CD4-positive, alpha-beta T cell treated with Interleukin-10 for 1 hour (primary cell): ENCODE data around the gene SGTB.

ENCODE experiments used
- DNase-seq: peaks from one replicate; pipeline ENCODE4 v3.0.0-alpha.2; 2020

SGTB gene, protein sequence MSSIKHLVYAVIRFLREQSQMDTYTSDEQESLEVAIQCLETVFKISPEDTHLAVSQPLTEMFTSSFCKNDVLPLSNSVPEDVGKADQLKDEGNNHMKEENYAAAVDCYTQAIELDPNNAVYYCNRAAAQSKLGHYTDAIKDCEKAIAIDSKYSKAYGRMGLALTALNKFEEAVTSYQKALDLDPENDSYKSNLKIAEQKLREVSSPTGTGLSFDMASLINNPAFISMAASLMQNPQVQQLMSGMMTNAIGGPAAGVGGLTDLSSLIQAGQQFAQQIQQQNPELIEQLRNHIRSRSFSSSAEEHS

DNA sequence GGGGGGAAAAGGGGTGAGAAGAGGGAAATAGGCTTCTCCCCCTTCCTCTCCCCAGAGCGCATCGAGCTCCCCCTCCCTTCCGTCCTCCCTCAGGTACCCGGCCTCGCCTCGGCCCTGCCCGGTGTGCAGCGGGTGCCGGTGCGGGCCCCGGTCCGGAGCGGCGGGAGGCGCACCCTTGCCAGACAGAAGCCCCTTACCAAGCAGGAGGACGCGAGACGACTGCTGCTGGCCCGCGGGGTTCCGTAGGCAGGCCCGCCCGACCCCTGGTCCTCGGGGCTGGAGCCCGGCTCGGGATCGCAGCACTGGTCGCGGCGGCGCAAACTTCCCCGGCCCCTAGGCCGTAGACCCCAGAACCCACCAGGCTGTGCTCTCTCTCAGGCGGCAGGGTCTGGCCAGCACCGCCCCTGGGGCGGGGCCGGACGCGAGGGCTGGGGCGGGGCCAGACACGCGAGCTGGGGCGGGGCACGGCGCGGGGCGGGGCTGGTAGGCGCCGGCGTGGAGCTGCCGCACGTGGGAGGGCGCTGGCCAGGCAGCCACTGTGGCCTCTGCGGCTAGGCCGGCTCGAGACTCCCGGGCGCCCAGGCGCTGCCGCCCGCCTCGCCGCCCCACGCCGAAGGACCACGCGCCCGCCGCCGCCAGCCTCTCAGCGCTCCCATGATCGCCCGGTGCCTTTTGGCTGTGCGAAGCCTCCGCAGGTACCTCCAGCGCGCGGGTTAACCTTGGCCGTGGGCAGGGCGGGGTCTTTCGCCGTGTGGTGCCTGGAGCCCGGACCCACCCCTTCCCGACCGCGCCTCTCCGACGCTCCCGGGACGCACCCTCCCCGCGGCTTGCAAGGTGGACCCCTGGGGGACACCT is at the start of gene SGTB, which contains the start of gene NLN:
Gene SGTB (minus strand): TSS at position 390 of the 855 bp plus-strand sequence. CDS start 1,302 bp downstream, outside the sequence.
Gene NLN (plus strand): TSS at position 486 of the 855 bp plus-strand sequence. CDS start 169 bp downstream, at position 655.
- DNase-seq = peak; percentile 88

DNA sequence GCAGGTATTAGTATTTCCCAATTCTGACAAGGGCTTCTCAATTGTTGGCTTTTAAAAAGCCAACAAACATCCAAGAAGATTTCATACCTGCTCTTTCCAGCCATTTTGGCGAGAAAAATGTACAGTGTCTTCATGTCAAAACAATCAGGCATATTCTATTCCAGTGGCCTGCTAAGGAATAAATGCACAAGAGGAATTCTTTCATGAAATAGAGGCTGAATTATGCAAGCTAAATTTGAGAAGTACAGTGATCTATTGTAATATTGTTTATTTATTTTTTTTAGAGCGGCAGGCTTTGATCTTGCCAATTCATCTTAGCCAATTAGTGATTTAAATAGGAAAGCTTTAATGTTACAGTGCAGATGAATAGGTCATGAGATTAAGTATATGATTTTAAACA is 49.4 kb upstream of the SGTB start:
- no peak for DNase-seq

DNA sequence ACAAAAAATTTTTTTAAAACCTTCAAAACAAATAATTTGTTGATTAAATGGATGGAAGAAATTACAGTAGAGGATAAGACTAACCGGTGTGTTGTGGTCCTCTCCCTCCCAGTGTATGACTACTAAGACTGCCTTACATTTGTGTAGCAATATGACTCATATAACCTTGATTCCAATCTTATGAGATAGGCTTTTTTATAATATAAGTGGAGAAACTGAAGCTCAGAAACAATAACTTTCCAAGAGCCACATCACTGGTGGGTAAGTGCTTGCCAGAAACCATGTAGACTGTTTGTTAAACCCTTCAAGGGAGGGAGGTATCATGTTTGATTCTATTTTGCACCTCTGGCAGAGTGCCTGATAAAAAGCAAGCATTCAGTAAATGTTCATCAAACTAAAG is 47.6 kb upstream of the SGTB start:
- no peak for DNase-seq

DNA sequence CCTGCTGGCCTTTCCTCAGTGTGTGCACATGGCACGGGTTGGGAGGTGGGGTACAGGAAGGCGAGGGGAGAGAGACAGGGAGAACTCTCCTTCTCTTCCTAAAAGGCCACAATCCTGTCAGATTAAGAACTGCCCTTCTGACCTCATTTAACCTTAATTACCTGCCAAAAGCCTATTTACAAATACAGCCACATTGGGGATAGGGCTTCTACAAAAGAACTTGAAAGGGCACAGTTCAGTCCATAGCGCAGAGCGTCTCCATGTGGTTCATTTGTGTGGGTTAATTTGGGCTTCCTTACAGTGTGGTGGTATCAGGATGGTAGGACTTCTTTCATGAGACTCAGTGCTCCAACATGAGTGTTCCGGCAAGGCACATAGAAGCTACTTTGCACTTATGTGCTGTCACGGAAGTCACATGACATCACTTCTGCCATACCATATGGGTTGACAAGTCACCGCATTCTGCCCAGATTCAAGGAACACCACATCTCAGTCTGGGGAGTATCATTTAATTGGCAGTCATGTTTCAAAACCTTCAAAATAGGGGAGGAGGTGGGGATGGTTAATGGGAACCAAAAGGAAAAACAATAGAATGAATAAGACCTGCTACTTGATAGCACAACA is 46.9 kb upstream of the SGTB start:
- DNase-seq = no peak

DNA sequence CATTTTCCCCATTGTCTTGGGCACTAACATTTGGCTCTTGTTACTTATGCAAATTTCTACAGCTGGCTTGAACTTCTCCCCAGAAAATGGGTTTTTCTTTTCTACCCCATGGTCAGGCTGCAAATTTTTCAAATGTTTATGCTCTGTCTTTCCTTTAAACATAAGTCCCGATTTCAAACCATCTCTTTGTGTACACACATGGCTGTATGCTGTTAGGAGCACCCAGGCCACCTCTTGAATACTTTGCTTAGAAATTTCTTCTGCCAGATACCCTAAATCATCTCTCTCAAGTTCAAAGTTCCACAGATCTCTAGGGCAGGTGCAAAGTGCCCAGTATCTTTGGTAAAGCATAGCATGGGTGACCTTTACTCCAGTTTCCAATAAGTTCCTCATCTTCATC is 45.7 kb upstream of the SGTB start:
- DNase-seq = no peak

DNA sequence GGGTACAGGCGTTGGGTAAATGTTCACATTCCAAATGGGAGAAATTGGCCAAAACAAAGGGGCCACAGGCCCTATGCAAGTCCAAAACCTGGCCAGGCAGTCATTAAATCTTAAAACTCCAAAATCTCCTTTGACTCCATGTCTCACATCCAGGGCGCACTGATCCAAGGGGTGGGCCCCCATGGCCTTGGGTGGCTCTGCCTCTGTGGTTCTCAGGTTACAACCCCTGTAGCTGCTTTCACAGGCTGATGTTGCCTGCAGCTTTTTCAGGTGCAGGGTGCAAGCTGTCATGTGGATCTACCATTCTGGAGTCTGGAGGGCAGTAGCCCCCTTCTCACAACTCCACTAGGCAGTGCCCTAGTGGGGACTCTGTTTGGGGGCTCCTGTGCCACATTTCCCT is 44.9 kb upstream of the SGTB start:
- no peak for DNase-seq

DNA sequence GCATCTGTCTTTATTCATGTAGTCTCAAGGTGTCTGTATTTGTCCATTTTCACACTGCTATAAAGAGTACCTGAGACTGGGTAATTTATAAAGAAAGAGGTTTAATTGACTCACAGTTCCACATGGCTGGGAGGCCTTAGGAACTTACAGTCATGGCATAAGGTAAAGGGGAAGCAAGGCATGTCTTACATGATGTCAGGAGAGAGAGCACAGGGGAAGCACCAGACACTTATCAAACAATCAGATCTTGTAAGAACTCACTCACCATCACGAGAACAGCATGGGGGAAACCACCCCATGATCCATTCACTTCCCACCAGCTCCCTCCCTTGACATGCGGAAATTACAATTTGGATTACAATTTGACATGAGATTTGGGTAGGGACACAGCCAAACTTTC is 44.3 kb upstream of the SGTB start:
- no peak for DNase-seq

DNA sequence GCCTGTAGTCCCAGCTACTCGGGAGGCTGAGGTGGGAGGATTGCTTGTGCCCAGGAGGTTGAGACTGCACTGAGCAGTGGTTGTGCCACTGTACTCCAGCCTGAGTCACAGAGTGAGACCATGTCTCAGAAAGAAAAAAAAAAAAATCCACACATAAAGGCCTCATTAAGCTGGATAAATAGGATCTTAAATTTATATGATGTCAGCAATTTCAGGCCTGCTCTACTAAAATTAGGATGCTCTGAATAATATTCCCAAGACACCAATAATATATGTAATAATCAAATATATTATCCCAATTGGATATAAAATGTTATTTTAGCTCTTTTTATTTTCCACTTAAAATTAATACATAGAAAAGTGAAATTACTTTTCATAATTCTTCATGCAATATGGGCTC is 43.7 kb upstream of the SGTB start:
- no peak for DNase-seq

DNA sequence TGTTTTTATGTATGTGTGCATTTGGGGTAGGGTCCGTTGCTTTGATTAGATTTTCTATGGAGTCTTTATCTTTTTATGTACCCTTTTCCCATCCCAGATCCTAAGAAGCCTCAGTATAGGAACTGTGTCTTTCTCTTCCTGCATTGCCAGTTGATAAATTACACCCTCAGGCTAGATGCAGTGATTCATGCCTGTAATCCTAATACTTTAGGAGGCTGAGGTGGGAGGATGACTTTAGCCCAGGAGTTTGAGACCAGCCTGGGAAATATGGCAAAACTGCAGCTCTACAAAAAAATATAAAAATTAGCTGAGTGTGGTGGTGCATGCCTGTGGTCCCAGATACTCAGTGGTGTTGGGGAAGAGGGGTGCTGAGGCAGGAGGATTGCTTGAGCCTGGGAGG is 40.3 kb upstream of the SGTB start:
- DNase-seq = no peak

DNA sequence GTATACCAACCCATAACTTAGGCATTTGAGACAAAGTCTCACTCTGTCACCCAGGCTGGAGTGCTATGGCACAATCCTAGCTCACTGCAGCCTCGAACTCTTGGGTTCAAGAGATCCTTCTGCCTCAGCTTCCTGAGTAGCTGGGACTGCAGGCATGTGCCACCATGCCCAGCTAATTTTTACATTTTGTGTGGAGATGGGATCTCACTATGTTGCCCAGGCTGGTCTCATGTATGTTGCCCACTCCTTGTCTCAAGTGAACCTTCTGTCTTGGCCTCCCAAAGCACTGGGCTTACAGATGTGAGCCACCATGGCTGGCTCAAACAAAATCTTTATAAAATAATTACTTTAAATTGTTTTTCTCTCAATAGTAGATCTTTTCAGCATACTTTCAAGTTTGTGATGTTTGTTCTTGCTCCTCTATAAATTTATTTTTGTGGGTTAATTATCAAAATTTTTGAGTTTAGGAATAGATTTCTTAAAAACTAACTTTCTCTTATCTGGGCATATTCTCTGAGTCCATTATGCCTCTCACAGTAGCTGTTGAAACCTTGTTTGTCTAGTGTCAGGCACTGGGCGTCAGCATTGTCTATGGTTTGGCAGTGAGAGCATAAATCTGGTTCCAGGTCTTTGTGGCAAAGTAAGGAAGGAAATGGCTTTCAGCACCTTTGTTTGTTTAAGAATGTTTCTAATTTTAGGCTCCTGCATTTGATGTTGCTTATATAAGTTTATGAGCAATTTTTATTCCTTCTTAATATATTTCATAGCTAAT is 38.8 kb upstream of the SGTB start:
- DNase-seq = peak; percentile 76

DNA sequence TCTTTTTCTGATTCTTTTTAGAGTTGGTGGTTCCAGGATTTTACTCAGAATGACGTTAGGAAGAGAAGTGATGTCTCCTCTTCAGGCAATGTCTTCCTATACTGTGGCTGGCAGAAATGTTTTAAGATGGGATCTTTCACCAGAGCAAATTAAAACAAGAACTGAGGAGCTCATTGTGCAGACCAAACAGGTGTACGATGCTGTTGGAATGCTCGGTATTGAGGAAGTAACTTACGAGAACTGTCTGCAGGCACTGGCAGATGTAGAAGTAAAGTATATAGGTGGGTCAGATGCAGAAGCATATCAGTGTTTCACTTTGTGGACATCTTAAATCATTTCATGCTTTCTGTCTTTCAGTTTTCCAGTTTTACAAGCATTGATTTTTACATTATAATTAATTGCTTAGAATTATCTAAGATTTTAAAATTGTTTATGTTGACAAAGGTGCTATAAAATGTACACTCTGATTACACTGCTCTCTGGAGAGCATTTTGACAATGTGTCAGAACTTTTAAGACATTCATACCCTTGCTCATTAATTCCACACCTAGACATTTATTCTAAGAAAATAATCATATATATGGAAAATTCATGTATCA is 36.7 kb upstream of the SGTB start:
- DNase-seq = no peak

DNA sequence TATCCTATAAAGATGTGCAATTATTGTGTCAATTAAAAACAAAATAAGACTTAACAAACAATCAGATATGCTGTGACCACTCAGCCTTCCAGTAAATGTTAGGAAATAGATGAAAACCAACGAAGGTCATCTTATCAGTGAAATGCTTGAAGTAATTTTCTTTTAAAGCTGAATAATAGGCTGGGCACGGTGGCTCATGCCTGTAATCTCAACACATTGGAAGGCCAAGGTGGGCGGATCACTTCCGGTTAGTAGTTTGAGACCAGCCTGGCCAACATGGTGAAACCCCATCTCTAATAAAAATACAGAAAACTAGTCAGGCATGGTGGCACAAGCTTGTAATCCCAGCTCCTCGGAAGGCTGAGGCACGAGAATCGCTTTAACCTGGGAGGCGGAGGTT is 31.3 kb upstream of the SGTB start:
- no peak for DNase-seq

DNA sequence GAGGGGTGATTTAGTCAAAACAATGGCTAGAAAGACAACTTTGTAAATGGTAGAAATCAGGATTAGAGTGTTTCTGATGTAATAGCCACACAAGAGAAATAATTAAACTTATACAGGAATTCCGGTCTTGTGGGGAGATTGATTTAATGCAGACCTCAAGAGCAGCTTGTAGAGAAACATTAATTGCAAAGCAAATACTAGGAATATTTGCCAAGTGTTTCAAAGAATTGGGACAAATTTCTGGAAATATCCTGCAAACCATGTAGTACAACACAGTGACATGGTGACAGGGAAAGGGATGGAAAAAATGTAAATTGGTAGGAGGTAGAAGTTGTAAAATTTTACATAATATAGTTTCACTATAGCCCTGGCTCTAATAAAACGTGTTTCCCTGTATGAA is 29.0 kb upstream of the SGTB start:
- no peak for DNase-seq

DNA sequence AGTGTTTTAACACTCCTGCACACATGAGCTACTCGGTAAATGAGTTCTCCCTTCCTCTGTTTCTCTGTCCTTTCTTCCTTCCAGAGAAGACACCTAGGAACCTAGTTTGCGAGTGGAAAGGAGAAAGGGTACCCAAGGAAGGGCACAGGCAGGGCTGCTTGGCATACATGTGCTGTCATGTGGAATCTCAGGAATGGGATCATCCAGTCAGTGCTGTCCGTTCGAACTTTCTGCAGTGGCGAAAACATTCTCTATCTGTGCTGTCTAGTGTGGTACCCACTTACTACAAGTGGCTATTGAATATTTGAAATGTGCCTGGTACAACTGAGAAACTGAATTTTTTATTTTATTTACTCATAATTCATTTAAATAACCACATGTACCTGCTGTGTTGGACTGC is 28.0 kb upstream of the SGTB start:
- no peak for DNase-seq

DNA sequence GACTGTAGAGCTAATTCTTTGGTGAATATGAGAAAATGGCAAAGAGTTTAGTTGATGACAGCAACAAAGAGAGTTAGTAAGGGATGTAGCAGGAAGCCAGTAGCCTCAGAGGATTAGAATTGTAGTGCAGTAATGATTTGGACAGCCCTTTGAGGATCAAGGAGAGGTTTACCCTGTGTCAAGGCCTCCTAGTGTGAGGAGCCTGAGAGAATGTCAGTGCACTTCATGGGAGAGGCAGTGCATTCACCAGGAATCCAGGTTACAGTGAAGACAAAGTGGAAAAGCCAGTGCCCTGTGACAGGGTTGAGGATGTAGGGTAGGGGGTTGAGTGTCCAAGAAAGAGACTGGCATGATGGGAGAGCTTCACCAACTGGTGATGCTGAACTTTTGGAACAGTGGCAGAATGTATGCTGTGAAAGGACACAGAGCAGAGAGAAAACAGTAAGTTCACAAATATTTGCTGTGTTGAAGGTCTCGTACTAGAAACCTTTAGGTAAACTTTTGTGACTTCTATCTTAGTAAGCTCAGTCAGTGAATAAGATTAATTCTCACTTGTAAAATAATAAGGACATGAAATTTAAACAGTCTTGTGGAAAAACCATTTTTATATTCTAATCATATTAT is 27.4 kb upstream of the SGTB start:
- DNase-seq = no peak

DNA sequence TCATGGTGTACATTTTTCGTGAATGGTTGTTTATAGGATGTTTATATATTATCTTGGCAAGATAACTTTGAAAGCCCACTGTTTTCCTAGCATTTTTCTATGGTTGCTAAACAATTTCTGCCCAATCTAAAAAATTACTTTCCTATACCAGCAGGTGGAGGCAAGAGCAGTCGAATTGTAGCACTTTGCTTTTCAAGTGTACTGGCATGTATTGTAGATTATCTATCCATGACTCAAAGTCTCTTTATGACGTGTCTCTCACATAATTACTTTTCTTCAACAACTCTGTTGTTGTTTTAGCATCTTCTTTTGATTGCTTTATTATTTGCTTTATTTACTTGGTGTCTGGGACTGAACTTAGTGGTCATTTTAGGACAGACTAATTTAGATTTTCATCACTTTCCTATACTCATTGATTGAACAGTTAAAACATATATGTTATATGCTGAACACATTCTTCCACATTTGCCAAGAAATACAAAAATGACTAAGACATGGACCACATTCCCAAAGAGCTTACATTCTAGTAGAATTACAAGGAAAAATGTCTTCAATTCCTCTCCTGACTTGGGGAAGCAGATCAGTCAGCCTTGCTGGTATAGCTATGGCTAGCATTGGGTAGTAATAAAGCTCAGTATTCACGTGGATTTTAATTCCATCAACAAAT is 20.8 kb upstream of the SGTB start:
- DNase-seq = peak; percentile 40

DNA sequence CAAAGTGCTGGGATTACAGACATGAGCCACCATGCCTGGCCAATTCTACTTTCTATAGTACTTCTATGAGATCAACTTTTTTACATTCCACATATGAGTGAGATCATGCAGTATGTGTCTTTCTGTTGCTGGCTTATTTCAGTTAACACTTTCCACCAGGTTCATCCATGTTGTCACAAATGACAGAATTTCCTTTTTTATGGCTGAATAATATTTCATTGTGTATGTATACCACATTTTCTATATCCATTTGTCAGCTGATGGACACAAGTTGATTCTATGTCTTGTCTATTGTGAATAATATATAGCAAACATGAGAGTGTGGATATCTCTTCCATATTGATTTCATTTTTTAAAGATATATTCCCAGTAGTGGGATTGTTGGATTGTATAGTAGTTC is 17.3 kb upstream of the SGTB start:
- DNase-seq = no peak

DNA sequence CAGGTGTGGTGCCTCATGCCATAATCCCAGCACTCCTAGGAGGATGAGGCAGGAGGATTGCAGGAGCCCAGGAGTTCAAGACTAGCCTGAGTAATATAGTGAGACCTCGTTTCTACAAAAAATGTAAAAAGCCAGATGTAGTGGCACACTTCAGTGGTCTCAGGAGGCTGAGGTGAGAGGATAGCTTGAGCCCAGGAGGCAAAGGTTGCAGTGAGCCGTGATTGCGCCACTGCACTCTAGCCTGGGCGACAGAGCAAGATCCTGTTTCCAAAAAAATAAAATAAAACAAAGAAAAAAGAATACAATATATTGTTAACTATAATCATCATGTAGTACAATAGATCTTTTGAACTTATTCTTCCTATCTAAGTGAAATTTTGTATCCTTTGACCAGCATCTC is 16.4 kb upstream of the SGTB start:
- no peak for DNase-seq

DNA sequence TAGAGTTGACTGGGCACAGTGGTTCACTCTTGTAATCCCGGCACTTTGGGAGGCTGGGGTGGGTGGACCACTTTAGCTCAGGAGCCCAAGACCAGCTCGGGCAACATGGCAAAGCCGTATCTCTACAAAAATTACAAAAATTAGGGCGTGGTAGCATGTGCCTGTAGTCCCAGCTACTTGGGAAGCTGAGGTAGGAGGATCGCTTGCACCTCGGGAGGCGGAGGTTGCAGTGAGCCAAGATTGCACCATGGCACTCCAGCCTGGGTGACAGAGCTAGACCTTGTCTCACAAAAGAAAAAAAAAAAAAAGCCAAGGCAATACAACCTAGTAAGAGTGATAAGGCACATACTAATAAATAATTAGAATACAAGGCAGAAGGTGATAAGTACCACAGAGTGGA is 15.9 kb upstream of the SGTB start:
- no peak for DNase-seq

DNA sequence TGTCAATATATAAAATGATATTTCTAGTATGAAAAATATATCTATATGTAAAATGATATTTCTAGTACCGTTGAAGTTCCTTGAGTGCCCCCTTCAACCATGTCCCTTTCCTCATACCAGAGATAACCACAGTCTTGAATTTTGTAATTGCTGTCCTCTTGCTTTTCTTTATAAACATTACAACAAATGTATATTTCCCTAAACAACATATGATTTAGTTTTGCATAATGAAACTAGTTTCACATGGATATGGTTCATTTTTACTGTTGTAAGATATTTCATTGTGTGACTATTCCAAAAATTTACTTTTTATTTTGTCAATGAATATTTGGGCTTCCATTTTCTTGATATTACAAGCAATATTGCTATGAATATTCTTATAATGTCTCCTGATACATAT is 14.1 kb upstream of the SGTB start:
- no peak for DNase-seq

DNA sequence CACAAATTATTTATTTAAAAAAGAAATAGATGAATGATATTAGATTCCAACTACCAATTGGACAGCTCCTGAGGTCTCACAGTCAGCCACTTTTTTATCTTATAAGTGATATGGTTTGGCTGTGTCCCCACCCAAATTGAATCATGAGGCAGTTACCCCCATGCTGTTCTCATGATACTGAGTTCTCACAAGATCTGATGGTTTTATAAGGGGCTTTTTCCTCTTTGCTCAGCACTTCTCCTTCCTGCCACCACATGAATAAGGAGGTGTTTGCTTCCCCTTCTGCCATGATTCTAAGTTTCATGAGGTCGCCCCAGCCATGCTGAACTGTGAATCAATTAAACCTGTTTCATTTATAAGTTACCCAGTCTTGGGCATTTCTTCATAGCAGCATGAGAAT is 13.0 kb upstream of the SGTB start:
- no peak for DNase-seq
